Activated naive CD8-positive, alpha-beta T cell treated with anti-CD3 and anti-CD28 coated beads, Interleukin-2, amount 50 U/mL, for 24 hours (primary cell): ENCODE data around the gene RBFOX2.
"Not testable (repeated sequence)": the region's sequence is repeated elsewhere in the genome, so short reads cannot be mapped to it uniquely, and the experiment has no call there.

Experiments used
- ATAC-seq: fragments of 150-1000 bp; cut with Tn5 transposase; one replicate; pipeline ENCODE4 v1.10.0; 2021
- DNase-seq: peaks from one replicate; pipeline ENCODE4 v3.0.0; 2021
- H3K27ac Mint-ChIP-seq: one replicate; pipeline ENCODE4 v1.8.0; 2021; ENCODE audit warnings: mild to moderate bottlenecking, mixed read lengths
- H3K27me3 Mint-ChIP-seq: one replicate; pipeline ENCODE4 v1.8.0; 2021; ENCODE audit warnings: mixed read lengths
- H3K36me3 Mint-ChIP-seq: one replicate; pipeline ENCODE4 v1.8.0; 2021; ENCODE audit warnings: low read depth, mixed read lengths
- H3K4me1 Mint-ChIP-seq: one replicate; pipeline ENCODE4 v1.8.0; 2021; ENCODE audit warnings: mixed read lengths
- H3K4me3 Mint-ChIP-seq: one replicate; pipeline ENCODE4 v1.8.0; 2021; ENCODE audit warnings: mild to moderate bottlenecking, moderate library complexity, mixed read lengths
- H3K9me3 Mint-ChIP-seq: one replicate; pipeline ENCODE4 v1.8.0; 2021; ENCODE audit warnings: mixed read lengths

RBFOX2 gene

GRCh38 chr22:35739931-35740380 is 288.7 kb downstream of the RBFOX2 start:
- Mint-ChIP-seq H3K27me3 (peaks cover 10% of the 10 kb centered on the region), H3K4me1 (no peaks in the 10 kb centered on the region), H3K36me3 (no peaks in the 10 kb centered on the region), H3K27ac (no peak overlapping the region), H3K9me3 (no peaks in the 10 kb centered on the region), H3K4me3 (no peak overlapping the region)
- DNase-seq (no peak), ATAC-seq (no peak)

- no peak overlapping the region for H3K4me3 Mint-ChIP-seq
- no peaks in the 10 kb centered on the region for H3K9me3 Mint-ChIP-seq
- ATAC-seq (no peak), DNase-seq (no peak)
- H3K27me3 Mint-ChIP-seq, result peaks cover 10% of the 10 kb centered on the region
- H3K27ac Mint-ChIP-seq, result no peak overlapping the region
- H3K36me3 Mint-ChIP-seq, result no peaks in the 10 kb centered on the region
- H3K4me1 Mint-ChIP-seq, result no peaks in the 10 kb centered on the region
Measured at GRCh38 chr22:35739076-35739930, 289.3 kb downstream of the RBFOX2 start.

DNA sequence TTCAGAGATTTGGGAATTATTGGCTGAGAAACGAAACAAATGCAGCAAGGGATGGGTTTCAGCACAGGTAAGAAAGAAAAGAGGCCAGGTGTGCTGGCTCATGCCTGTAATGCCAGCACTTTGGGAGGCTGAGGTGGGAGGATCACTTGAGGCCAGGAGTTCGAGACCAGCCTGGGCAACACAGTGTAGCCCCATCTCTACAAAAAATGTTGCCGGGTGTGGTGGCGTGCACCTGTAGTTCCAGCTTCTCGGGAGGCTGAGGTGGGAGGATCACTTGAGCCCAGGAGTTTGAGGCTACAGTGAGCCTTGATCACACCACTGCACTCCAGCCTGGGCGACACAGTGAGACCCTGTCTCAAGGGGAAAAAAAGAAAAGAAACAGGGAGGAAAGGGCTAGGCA is 290.7 kb downstream of the RBFOX2 start:
- not testable (repeated sequence) for H3K4me3 Mint-ChIP-seq, ATAC-seq, H3K4me1 Mint-ChIP-seq, H3K27ac Mint-ChIP-seq, H3K36me3 Mint-ChIP-seq, H3K9me3 Mint-ChIP-seq, DNase-seq
- H3K27me3 Mint-ChIP-seq, result peaks cover 10% of the 10 kb centered on the region

DNA sequence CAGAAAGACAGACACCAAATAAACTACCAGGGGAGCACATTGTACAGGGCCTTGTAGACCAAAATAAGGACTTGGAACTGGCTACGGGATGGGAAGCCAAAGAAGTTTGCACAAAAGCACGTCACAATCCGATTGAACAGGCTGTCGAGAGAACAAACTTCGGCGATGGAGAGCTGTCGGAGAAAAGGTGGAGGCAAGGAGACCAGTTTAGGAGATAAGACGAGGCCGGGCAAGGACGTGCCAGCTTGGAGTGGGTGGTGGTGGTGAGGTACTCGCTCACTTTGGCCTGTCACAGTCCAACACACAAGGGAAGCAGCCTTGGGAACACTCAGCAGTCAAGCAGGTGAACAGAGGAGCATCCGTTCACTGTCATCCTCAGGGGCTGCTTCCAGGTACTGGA is 291.9 kb downstream of the RBFOX2 start:
- no peak overlapping the region for H3K27ac Mint-ChIP-seq
- H3K27me3 Mint-ChIP-seq, result peaks cover 13% of the 10 kb centered on the region
- no peaks in the 10 kb centered on the region for H3K4me1 Mint-ChIP-seq
- no peaks in the 10 kb centered on the region for H3K9me3 Mint-ChIP-seq
- no peak overlapping the region for H3K4me3 Mint-ChIP-seq
- ATAC-seq (no peak), DNase-seq (no peak)
- no peaks in the 10 kb centered on the region for H3K36me3 Mint-ChIP-seq

- H3K4me1 Mint-ChIP-seq, result no peaks in the 10 kb centered on the region
- no peak overlapping the region for H3K4me3 Mint-ChIP-seq
- no peaks in the 10 kb centered on the region for H3K36me3 Mint-ChIP-seq
- H3K27me3 Mint-ChIP-seq, result peaks cover 16% of the 10 kb centered on the region
- no peaks in the 10 kb centered on the region for H3K9me3 Mint-ChIP-seq
- ATAC-seq (no peak), DNase-seq (no peak)
- H3K27ac Mint-ChIP-seq, result no peak overlapping the region
Measured at GRCh38 chr22:35736166-35736565, 292.5 kb downstream of the RBFOX2 start.

DNA sequence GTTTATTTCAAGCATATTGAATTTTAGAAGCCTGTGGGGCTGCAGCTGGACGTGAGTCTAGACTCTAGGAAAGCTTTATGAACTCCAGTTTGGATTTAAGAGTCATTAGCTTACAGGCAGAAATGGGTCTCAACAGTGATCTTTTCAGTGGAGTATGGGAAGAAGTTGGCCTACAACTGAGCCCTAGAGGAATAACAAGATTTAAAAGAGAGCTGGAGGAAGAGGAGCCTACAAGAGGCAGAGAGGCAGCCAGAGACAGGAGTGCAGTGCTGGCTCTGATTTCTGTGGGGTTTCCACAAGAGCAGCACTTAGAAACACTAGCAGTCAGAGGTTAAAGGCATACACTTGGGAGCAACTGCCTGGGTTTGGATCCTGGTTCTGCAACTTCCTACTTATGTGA is 293.1 kb downstream of the RBFOX2 start:
- DNase-seq (no peak), ATAC-seq (no peak)
- no peak overlapping the region for H3K27ac Mint-ChIP-seq
- no peaks in the 10 kb centered on the region for H3K9me3 Mint-ChIP-seq
- H3K4me1 Mint-ChIP-seq, result no peaks in the 10 kb centered on the region
- H3K27me3 Mint-ChIP-seq, result peaks cover 20% of the 10 kb centered on the region
- no peak overlapping the region for H3K4me3 Mint-ChIP-seq
- no peaks in the 10 kb centered on the region for H3K36me3 Mint-ChIP-seq

DNA sequence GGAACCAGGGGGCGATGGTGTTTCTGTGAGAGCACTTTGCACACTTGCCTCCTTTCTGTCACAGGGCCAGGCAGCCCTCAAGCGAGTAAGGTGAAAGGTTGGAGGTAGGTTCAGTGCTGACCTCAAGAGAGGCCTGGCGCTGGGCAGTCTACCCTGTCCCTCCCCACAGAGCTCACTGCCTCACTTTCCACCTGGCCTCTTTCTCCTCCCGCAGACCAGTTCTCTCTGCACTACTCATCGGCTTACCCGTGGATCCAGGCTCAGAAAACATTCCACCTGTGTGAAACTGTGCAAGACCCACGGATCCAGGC is 294.2 kb downstream of the RBFOX2 start:
- Mint-ChIP-seq H3K9me3 (no peaks in the 10 kb centered on the region), H3K4me3 (no peak overlapping the region), H3K27ac (no peak overlapping the region), H3K4me1 (no peaks in the 10 kb centered on the region), H3K36me3 (no peaks in the 10 kb centered on the region), H3K27me3 (peaks cover 22% of the 10 kb centered on the region)
- DNase-seq (no peak), ATAC-seq (no peak)

DNA sequence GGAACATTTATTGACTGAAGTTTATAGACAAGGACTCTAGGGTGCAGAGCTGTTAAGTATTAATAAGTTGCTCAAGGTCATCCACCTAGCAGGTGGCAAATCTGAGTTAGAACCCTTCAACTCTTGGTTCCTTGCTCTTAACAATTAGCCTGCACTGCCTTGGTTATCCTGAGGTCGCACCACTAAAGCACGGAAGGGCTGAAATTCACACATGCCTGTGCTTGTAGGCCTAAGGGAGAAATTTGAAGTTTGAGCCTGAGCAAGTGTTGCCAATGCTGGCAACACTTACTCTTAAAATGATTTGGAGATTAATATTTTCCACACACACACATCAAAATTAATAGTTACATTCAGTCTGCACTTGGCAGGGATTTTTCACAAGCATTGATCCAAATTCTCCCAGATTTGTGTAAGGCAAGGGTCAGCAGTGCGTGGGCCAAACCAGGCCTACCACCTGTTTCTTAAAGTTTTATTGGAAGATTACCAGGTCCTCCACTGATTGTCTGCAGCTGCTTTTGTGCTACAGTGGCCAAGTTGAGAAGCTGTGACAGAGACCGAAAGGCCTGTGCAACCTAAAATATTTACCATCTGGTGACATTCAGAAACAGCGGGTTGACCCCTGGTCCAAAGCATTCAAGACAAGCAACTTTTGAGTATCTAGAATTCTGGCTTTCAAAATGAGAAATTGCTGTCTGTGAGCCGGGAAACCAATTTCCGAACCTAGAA is 294.7 kb downstream of the RBFOX2 start:
- DNase-seq (no peak), ATAC-seq (no peak)
- Mint-ChIP-seq H3K4me3 (no peak overlapping the region), H3K9me3 (no peaks in the 10 kb centered on the region), H3K27ac (no peak overlapping the region), H3K36me3 (no peaks in the 10 kb centered on the region), H3K4me1 (no peaks in the 10 kb centered on the region), H3K27me3 (peaks cover 22% of the 10 kb centered on the region)

GRCh38 chr22:35733036-35733435 is 295.6 kb downstream of the RBFOX2 start:
- Mint-ChIP-seq H3K27me3 (peaks cover 19% of the 10 kb centered on the region), H3K27ac (no peak overlapping the region), H3K4me1 (no peaks in the 10 kb centered on the region), H3K36me3 (no peaks in the 10 kb centered on the region), H3K9me3 (no peaks in the 10 kb centered on the region), H3K4me3 (no peak overlapping the region)
- DNase-seq (no peak), ATAC-seq (no peak)

GRCh38 chr22:35732116-35732515 is 296.5 kb downstream of the RBFOX2 start:
- H3K27me3 Mint-ChIP-seq, result peaks cover 15% of the 10 kb centered on the region
- H3K4me1 Mint-ChIP-seq, result no peaks in the 10 kb centered on the region
- H3K4me3 Mint-ChIP-seq, result no peak overlapping the region
- ATAC-seq (no peak), DNase-seq (no peak)
- no peaks in the 10 kb centered on the region for H3K36me3 Mint-ChIP-seq
- H3K27ac Mint-ChIP-seq, result no peak overlapping the region
- H3K9me3 Mint-ChIP-seq, result no peaks in the 10 kb centered on the region

DNA sequence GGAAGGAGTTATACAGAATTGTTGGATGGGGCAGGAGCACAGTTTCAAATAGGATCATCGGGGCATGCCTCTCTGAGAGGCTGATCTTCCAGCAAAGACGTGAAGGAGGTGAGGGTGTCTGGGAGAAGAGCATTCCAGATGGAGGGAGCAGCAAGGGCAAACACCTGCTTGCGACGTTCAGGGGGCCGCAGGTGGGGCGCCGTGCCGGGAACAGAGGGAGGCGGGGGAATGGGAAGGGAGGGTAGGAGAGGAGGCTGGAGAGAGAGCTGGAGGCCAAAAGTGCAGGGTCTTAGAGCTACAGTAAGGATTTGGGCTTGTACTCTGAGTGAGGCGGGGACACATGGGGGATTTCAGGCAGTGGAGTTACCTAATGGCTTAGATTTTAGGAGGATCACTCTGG is 297.3 kb downstream of the RBFOX2 start:
- H3K4me3 Mint-ChIP-seq, result no peak overlapping the region
- H3K9me3 Mint-ChIP-seq, result no peaks in the 10 kb centered on the region
- no peaks in the 10 kb centered on the region for H3K4me1 Mint-ChIP-seq
- no peaks in the 10 kb centered on the region for H3K36me3 Mint-ChIP-seq
- H3K27me3 Mint-ChIP-seq, result peaks cover 12% of the 10 kb centered on the region
- DNase-seq (no peak), ATAC-seq (no peak)
- H3K27ac Mint-ChIP-seq, result peak overlapping the region; percentile 17

DNA sequence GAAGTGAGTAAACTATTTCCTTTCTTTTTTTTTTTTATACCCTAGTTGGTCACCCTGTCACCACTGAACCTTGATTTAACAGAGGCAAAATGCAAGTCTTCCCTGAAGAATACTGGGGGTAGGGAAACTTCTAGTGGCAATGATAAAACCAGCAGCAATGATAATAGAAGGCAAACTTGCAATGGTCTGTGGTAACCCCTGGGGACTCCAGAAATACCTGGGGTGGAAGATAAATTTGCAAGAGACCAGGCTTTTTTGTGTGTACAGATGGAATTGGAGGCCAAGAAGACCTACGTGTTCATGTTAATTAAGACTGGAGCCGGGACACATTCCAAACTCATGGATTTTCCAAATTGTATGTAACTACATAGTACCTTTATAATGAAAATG is 299.3 kb downstream of the RBFOX2 start:
- Mint-ChIP-seq H3K27me3 (peaks cover 12% of the 10 kb centered on the region), H3K27ac (no peak overlapping the region), H3K9me3 (no peaks in the 10 kb centered on the region), H3K36me3 (no peaks in the 10 kb centered on the region), H3K4me1 (no peaks in the 10 kb centered on the region), H3K4me3 (no peak overlapping the region)
- DNase-seq, result no peak
- no peak for ATAC-seq

- DNase-seq (no peak), ATAC-seq (no peak)
- Mint-ChIP-seq H3K27me3 (peaks cover 12% of the 10 kb centered on the region), H3K4me3 (no peak overlapping the region), H3K9me3 (no peaks in the 10 kb centered on the region), H3K4me1 (no peaks in the 10 kb centered on the region), H3K36me3 (no peaks in the 10 kb centered on the region), H3K27ac (no peak overlapping the region)
Measured at GRCh38 chr22:35728639-35729308, 299.9 kb downstream of the RBFOX2 start.

DNA sequence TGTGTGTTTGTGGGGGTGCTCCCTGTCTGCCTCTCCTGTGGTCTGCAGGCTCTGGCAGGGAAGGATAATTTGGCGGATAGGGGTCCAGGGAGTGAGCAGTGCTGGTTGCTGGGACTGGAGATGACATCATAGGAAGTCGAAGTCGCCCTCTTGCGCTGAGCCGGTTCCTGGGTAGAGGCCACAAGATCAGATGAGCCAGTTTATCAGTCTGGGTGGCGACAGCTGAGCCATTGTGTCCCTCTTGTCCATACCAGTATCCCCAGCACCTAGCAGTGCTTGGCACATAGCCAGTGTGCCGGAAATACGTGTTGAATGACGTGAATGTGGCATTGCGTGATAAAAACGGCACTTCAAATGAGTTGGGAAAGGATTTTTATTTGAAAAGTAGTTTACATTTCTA is 301.2 kb downstream of the RBFOX2 start:
- Mint-ChIP-seq H3K36me3 (no peaks in the 10 kb centered on the region), H3K27me3 (peaks cover 12% of the 10 kb centered on the region)
- no peak for DNase-seq

DNA sequence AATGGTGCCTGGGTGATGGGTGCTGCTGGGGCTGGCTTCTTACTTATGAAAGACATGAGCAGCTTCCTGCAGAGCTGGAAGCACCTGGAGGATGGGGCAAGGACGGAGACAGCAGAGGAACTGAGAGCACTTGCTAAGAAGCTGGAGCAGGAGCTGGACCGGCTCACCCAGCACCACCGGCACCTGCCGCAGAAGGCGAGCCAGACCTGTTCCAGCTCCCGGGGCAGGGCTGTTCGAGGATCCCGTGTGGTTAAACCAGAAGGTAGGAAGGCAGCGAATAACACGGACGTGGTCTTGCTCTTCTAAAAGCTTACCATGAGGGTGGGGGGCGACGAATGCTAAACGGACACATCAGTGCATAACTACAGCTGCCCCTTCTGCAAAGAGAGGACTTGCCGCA is 301.7 kb downstream of the RBFOX2 start:
- ATAC-seq (no peak), DNase-seq (no peak)
- H3K4me3 Mint-ChIP-seq, result no peak overlapping the region
- no peak overlapping the region for H3K27ac Mint-ChIP-seq
- H3K36me3 Mint-ChIP-seq, result no peaks in the 10 kb centered on the region
- H3K27me3 Mint-ChIP-seq, result peaks cover 11% of the 10 kb centered on the region
- H3K9me3 Mint-ChIP-seq, result no peaks in the 10 kb centered on the region
- no peaks in the 10 kb centered on the region for H3K4me1 Mint-ChIP-seq

More for the DNA sequence above, 301.2 kb downstream of the RBFOX2 start:
- H3K4me1 Mint-ChIP-seq, result no peaks in the 10 kb centered on the region
- no peak for ATAC-seq
- no peak overlapping the region for H3K4me3 Mint-ChIP-seq
- no peaks in the 10 kb centered on the region for H3K9me3 Mint-ChIP-seq
- no peak overlapping the region for H3K27ac Mint-ChIP-seq
